ENCODE data around the gene NPAS3.

NPAS3 gene

DNA sequence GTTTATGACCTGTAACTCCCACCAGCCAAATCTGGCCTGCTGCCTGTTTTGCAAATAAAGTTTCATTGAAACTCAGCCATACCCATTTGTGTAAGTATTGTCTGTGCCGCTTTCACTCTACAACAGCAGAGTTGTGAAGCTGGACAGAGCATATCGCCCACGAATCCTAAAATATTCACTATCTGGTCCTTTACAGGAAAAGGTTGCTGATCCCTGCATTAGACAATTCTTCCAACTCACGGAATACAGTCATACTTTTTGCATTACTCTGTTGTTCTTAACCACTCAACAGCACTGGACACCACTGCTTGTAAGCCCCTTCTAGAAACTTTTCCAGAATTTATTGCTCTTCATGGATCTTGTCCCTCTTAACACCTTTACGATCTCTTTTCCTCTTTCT lies 576.8 kb downstream of the NPAS3 start:
- ChIA-PET CTCF (no interaction called here), POLR2A (no interaction called here)
- no peak for DNase-seq (ENCODE audit: extremely low spot score)
- TF ChIP-seq, protein P1, sequence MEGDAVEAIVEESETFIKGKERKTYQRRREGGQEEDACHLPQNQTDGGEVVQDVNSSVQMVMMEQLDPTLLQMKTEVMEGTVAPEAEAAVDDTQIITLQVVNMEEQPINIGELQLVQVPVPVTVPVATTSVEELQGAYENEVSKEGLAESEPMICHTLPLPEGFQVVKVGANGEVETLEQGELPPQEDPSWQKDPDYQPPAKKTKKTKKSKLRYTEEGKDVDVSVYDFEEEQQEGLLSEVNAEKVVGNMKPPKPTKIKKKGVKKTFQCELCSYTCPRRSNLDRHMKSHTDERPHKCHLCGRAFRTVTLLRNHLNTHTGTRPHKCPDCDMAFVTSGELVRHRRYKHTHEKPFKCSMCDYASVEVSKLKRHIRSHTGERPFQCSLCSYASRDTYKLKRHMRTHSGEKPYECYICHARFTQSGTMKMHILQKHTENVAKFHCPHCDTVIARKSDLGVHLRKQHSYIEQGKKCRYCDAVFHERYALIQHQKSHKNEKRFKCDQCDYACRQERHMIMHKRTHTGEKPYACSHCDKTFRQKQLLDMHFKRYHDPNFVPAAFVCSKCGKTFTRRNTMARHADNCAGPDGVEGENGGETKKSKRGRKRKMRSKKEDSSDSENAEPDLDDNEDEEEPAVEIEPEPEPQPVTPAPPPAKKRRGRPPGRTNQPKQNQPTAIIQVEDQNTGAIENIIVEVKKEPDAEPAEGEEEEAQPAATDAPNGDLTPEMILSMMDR (IDR thresholded peaks at IDR 0.05; ENCODE audit: control extremely low read depth, extremely low read depth, low read depth, missing control alignments), result no peak

DNA sequence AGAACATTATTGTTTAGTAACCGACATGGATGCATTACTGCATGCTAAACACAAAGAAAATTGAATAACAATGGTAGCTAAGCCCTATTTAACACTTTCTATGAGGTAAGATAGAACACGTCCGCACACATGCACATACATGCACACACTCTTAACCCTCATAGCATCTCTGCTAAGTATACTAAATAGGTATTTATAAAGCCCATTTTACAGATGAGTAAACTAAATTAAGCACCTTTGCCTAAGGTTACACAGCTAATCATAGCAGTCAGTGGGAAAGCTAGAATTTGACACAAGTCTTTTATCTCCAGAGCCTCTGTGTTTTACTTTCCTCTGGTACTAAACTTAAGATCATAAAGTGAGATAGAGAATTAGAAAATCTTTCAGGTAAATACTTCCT lies 577.2 kb downstream of the NPAS3 start:
- TF ChIP-seq, protein P1 (IDR thresholded peaks at IDR 0.05; ENCODE audit: control extremely low read depth, extremely low read depth, low read depth, missing control alignments), result no peak
- ChIA-PET CTCF (no interaction called here), POLR2A (no interaction called here)
- DNase-seq (ENCODE audit: extremely low spot score), result no peak

DNA sequence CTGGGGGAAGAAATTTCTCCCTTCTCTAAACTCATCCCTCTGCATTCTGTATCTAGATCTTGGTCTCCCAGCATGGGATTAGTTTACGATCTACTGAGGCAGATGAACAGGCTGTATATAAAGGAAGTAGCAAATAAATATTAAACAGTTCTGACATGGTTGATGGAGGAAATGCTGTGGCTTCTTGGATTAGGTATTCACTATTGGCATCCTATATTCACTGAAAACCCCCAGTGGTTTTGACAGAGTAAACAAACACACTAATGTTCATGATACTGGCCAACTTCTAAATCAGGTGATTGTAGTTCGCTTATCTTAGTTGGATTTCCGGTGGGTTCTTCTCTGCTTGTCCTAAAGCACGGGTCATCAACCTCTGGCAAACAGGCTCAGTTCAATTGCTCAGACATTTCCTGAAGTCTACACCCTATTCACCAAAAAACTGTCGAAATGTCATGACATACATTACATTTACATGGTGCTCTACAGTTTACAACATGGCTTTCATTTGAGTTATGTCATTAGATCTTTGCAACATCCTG lies 578.3 kb downstream of the NPAS3 start:
- TF ChIP-seq, protein P1 (IDR thresholded peaks at IDR 0.05; ENCODE audit: control extremely low read depth, extremely low read depth, low read depth, missing control alignments), result no peak
- no peak for DNase-seq (ENCODE audit: extremely low spot score)
- ChIA-PET CTCF (no interaction called here), POLR2A (no interaction called here)

DNA sequence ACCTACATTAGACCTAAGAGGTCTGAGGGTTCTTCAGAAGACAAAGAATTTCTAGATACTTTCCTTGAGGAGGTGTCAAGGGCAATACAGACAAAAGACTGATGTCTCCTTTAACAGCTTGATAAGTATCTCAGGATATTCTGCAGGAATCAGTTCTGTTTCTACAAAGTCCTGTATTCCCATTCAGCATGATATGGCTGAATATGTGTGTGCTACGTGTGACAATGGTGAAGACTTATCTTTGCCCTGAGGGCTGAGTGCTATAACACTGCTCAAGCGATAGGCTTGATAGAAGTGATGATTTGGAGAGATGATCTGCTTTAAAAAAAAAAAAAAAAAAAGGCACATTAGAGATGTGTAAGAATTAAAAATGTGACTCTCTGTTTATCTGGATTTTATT lies 582.5 kb downstream of the NPAS3 start:
- POLR2A ChIA-PET, result no interaction called here
- TF ChIP-seq, protein P1 (IDR thresholded peaks at IDR 0.05; ENCODE audit: control extremely low read depth, extremely low read depth, low read depth, missing control alignments), result no peak
- CTCF ChIA-PET, result no interaction called here
- no peak for DNase-seq (ENCODE audit: extremely low spot score)

DNA sequence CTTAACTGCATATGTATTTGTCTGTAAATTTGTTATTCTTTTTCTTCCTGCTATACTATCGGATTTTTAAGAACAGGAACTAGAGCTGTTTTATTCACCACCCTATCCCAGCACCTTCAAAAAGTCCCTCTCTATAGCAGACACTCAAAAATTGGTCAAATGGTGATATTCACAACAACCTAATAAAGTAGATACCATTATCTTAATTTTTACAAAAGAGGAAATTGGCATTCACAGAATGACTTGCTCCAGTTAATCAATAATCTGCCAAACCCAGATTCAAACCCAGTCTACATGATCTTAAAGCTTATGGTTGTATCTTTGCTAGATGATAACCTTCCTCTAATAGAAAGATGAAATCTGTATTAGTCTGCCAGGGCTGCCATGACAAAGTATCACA lies 585.6 kb downstream of the NPAS3 start:
- ChIA-PET CTCF (no interaction called here), POLR2A (no interaction called here)
- no peak for DNase-seq (ENCODE audit: extremely low spot score)
- TF ChIP-seq, protein P1 (IDR thresholded peaks at IDR 0.05; ENCODE audit: control extremely low read depth, extremely low read depth, low read depth, missing control alignments), result no peak

DNA sequence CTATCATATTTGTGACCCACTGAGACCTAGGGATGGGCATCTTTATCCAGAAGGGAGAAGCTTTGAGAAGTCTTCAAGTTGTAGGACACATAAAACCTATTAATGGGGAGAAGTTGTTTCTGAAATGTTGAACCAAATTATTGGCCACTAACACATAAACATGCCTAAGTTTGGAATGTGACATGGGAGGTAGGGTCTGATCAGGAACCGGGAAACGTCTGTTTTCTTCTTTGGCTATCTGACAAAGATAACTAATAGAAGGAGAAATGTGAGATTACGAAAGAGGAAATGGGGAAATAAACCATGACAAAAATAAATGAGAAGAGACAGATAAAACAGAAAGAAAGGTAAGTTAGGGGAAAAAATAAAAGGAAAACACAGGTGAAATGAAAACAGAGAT lies 586.9 kb downstream of the NPAS3 start:
- DNase-seq (ENCODE audit: extremely low spot score), result no peak
- TF ChIP-seq, protein P1 (IDR thresholded peaks at IDR 0.05; ENCODE audit: control extremely low read depth, extremely low read depth, low read depth, missing control alignments), result no peak
- ChIA-PET POLR2A (no interaction called here), CTCF (no interaction called here)
